ENCODE measurements around the gene SPATA22.
"Not testable (repeated sequence)": the region's sequence is repeated elsewhere in the genome, so short reads cannot be mapped to it uniquely, and the experiment has no call there.

Gene SPATA22

GRCh38 chr17:3471599-3471998 lies at the start of gene SPATA22:
TSS of gene SPATA22 (minus strand) at chr17:3471819. CDS start at chr17:3469325, 2,494 bp downstream.
- no peak for DNase-seq (ENCODE audit: low read depth)

- DNase-seq (ENCODE audit: low read depth): not testable (repeated sequence)
Measured at GRCh38 chr17:3519472-3519871, 47.9 kb upstream of the SPATA22 start.

- DNase-seq (ENCODE audit: low read depth): no peak
Measured at GRCh38 chr17:3514873-3515272, 43.3 kb upstream of the SPATA22 start.

GRCh38 chr17:3514167-3514566 lies 42.5 kb upstream of the SPATA22 start:
- not testable (repeated sequence) for DNase-seq (ENCODE audit: low read depth)

- no peak for DNase-seq (ENCODE audit: low read depth)
Measured at GRCh38 chr17:3513305-3514035, 41.9 kb upstream of the SPATA22 start.

GRCh38 chr17:3512505-3513171 lies 41.0 kb upstream of the SPATA22 start:
- no peak for DNase-seq (ENCODE audit: low read depth)

GRCh38 chr17:3511852-3512504 lies 40.4 kb upstream of the SPATA22 start:
- no peak for DNase-seq (ENCODE audit: low read depth)

- DNase-seq (ENCODE audit: low read depth): no peak
Measured at GRCh38 chr17:3510090-3510489, 38.5 kb upstream of the SPATA22 start.

GRCh38 chr17:3507869-3508268 lies 36.2 kb upstream of the SPATA22 start:
- DNase-seq (ENCODE audit: low read depth): no peak

GRCh38 chr17:3507071-3507470 lies 35.5 kb upstream of the SPATA22 start:
- no peak for DNase-seq (ENCODE audit: low read depth)

- no peak for DNase-seq (ENCODE audit: low read depth)
Measured at GRCh38 chr17:3506054-3506453, 34.4 kb upstream of the SPATA22 start.

- no peak for DNase-seq (ENCODE audit: low read depth)
Measured at GRCh38 chr17:3505008-3505407, 33.4 kb upstream of the SPATA22 start.

GRCh38 chr17:3503285-3503684 lies 31.7 kb upstream of the SPATA22 start:
- DNase-seq (ENCODE audit: low read depth): no peak

GRCh38 chr17:3502466-3502865 lies 30.8 kb upstream of the SPATA22 start:
- DNase-seq (ENCODE audit: low read depth): no peak

- no peak for DNase-seq (ENCODE audit: low read depth)
Measured at GRCh38 chr17:3501344-3501743, 29.7 kb upstream of the SPATA22 start.

- DNase-seq (ENCODE audit: low read depth): no peak
Measured at GRCh38 chr17:3497101-3497500, 25.5 kb upstream of the SPATA22 start.

- no peak for DNase-seq (ENCODE audit: low read depth)
Measured at GRCh38 chr17:3485481-3486068, 14.0 kb upstream of the SPATA22 start.

- no peak for DNase-seq (ENCODE audit: low read depth)
Measured at GRCh38 chr17:3482852-3483251, 11.2 kb upstream of the SPATA22 start.

- DNase-seq (ENCODE audit: low read depth): no peak
Measured at GRCh38 chr17:3479988-3480387, 8.4 kb upstream of the SPATA22 start.

GRCh38 chr17:3475812-3476610 lies 4.4 kb upstream of the SPATA22 start, which contains the start of gene ASPA:
TSS of gene ASPA (plus strand) at chr17:3475997. CDS start at chr17:3476160, 163 bp downstream.
- DNase-seq (ENCODE audit: low read depth): no peak

- DNase-seq (ENCODE audit: low read depth): no peak
Measured at GRCh38 chr17:3475251-3475685, 3.6 kb upstream of the SPATA22 start.

GRCh38 chr17:3474212-3474611 lies 2.6 kb upstream of the SPATA22 start:
- no peak for DNase-seq (ENCODE audit: low read depth)
